Activated effector memory CD4-positive, alpha-beta T cell treated with anti-CD3 and anti-CD28 coated beads, Interleukin-2, amount 50 U/mL, for 16 hours (primary cell): ENCODE data around the gene DEFB116.
"Not testable (repeated sequence)": the region's sequence is repeated elsewhere in the genome, so short reads cannot be mapped to it uniquely, and the experiment has no call there.

Experiments
- DNase-seq: peaks from one replicate; pipeline ENCODE4 v3.0.0-alpha.2; 2020

The DEFB116 gene, protein sequence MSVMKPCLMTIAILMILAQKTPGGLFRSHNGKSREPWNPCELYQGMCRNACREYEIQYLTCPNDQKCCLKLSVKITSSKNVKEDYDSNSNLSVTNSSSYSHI

DNA sequence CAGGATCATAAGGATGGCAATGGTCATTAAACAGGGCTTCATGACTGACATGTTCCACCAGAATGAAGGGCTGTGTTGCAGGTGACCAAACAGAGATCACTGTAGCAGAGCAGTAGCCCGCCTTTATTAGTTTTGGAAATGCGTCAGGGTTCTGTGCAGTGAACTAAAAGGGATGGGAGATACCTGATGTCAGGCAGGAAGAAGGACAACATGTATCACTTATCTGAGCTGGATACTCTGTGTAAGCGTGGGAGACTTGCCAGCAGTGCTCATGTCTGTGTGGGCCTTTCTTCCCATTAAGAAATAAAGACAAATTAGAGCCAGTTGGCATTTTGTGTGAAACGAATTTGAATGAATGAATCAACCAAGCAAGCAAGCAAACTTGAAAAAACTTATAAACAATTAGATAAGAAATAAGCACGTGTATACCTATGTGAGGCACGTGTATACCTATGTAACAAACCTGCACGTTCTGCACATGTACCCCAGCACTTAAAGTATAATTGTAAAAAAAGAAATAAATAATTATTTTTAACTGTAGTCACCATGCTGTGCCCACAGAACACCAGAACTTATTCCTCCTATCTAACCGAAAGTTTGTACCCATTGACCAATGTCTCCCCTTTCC lies at the start of gene DEFB116:
DEFB116 (minus strand) TSS at position 51 of the 628 bp plus-strand sequence; CDS start at position 51, 0 bp downstream.
- DNase-seq = no peak

DNA sequence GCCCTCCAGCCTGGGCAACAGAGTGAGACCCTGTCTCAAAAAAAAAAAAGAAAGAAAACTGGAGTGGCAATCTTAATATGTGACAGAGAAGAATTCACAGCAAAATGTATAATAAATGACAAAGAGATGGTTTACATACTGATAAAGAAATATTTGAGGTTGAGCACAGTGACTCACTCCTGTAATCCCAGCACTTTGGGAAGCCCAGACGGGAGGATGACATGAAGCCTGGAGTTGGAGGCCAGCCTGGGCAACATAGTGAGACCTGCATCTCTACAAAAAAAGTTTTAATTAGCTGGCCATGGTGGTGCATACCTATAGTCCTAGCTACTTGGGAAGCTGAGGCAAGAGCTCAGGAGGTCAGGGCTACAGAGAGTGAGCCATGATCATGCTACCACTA lies 47.6 kb upstream of the DEFB116 start:
- no peak for DNase-seq

DNA sequence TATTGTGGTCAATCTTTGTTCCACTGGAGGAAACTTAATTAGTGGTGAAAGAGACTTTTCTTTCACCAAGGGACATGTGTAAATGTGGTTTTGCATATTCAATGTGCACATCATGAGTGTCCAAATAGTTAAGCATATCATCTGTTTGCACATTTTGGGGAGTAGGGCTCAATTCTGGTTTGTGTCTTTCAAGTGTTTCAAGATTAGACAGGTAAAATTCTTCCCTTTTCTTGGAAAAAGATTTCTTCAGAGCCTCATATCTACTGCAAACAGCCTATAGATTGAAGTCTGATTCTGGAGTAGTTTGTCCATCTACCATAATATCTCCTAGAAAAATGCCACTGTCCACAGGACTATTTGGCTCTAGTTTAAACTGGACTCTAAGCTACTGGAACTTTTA lies 33.1 kb upstream of the DEFB116 start:
- no peak for DNase-seq

DNA sequence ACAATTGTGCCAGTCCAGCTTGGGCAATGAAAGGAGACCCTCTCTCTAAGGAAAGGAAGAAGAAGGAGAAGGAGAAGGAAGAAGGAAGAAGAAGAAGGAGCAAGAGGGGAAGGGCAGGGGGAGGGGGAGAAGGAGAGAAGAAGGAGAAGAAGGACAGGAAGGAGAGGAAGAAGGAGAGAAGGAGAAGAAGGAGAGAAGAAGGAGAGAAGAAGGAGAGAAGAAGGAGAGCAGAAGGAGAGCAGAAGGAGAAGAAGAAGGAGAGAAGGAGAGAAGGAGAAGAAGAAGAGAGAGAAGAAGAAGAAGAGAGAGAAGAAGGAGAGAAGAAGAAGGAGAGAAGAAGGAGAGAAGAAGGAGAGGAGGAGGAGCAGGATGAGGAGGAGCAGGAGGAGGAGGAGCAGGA lies 22.5 kb upstream of the DEFB116 start:
- DNase-seq = no peak

DNA sequence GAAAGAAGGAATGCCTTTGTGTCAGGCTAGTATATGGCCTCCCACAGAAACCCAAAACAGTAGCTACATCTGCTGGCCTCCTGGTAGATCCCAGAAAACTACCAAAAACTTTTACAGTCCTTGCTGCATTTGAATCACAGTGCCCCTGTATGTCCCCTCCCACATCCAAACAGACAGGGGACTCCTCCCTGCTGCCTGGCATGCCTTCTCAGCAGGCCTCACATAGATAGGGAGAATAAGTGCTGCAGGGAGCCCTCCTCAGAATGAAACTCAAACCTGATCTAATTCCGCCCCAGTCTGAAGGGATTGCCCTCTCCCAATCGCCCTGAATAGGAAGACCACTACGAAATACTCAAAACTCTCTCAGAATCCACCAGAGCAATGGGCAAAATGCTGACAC lies 14.1 kb upstream of the DEFB116 start:
- no peak for DNase-seq

DNA sequence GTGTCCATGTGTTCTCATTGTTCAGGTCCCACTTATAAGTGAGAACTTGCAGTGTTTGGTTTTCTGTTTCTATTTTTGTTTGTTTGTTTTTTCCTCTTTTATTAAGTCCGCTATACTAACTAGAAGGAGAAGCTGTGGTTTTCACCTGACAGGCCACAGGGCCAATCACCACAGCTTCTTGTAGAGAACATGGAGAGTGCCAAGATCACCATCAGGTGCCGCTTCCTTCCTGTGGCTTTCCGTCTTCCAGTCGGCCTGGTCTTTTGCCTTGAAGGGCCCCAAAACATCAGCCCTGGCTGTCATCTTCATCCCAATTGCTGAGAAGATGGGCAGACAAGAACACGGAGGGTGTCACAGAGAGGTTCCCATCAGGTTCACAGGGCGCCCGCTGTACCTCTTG lies 23.4 kb downstream of the DEFB116 start:
- DNase-seq = not testable (repeated sequence)

DNA sequence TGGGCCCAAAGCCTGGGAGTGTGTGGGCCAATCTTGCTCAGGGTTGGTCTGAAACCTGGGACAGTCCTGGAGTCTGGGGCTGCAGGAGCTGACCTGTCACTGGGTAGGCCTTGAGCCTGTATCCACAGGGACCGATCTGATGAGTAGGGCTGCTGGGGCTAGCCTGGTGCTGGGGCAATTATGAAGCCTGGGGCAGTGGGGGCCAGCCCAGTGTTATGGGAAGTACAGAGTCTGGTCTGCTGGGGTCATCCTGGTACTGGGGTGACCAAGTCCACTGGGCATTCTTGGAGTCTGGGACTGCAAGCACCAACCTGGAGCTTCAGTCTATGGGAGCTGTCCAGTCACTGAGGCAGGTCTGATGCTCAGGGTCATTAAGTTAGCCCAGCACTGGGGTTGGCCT lies 30.2 kb downstream of the DEFB116 start:
- DNase-seq = no peak

DNA sequence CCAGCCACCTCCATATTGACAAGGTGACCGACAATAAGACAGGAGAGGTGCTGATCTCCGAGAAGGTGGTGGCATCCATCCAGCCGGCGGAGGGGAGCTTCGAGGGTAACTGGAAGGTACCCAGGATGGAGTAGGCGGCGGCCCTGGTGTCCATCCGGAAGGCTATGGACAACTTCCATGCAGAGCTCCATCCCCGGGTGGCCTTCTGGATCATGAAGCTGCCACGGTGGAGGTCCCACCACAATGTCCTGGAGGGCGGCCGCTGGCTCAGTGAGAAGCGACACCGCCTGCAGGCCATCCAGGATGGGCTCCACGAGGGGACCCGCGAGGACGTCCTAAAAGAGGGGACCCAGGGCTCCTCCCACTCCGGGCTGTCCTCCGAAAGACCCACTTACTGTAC lies 33.9 kb downstream of the DEFB116 start:
- no peak for DNase-seq

DNA sequence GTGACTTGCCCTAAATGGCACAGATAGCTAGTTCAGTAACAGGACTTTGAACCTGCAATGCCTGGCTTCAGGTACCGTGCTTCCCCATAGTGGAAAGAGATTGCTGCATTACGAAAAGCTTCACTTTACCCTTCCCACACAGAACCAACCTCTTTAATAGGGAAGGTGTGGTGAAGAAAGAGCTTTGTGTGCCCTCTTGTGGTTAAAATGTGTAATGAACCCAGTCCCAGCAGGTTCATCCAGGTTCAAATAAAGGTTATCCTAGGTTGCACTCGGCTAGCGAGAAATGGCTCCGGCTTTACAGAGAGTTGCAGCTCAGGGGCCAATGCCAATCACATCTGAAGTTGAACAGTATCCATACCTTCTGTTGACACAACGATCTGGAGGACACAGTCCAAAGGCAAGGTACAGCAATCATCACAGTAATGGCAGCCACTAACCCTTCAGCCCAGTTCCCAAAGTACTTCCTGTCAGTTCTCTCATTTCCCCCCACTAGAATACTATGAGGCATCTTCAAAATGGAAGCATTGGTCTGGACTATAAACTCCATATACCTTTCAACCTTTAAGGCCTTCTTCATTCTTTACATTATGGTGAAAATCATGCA lies 48.0 kb downstream of the DEFB116 start:
- DNase-seq = no peak

DNA sequence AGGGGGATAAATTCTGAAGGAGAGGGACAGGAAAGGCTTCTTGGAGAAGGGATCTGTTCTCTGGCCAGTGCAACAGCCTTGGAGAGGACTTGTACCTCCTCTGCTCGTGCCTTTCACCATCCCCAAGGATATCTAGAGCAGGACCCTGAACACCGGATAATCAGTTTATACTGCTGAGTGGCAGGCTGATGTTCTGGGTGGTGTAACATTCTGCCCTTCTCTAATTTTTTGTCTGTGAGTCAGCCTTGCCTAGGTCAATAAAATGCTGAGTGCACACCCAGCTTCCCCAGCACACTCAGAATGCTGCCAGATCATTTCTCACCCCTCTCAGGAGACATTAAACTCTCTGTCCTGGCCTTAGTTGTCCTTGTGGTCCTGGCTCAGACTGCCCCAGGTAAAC lies 51.0 kb downstream of the DEFB116 start, which contains the start of gene DEFB115:
DEFB115 (plus strand) TSS at position 301 of the 400 bp plus-strand sequence; CDS start at position 301, 0 bp downstream.
- no peak for DNase-seq

DNA sequence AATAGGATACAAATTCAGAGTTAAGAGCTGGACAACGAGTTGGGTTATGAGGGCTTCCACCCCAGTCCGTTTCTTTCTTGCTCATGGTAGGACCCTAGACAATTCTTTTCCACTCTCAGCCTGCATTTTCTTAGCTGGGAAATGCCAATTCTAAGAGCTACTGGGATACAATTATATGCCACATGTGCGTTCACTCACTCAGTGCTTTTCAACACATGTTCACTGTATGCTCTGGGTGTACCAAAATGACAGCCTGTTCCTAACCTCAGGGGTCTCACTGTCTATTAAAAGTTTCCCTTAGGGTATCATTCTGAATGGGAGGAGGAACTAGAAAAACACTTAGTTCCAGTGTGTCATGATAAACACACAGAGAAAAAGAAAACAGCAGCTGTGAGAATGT lies 51.4 kb downstream of the DEFB116 start:
- no peak for DNase-seq
